HEK293T (cell line): Measurements from ENCODE around the gene ZER1.

Experiments
- ARNT ChIP-seq: fragments of 450-650 bp; IDR thresholded peaks from 2 replicates; pipeline ENCODE4 v1.6.1; 2017; ENCODE audit warnings: mild to moderate bottlenecking
- BHLHE40 ChIP-seq: fragments of 450-650 bp; IDR thresholded peaks from 2 replicates; pipeline ENCODE4 v1.6.1; 2016; ENCODE audit warnings: mild to moderate bottlenecking, moderate library complexity, borderline replicate concordance
- ELF4 ChIP-seq: fragments of 450-650 bp; IDR thresholded peaks from 2 replicates; pipeline ENCODE4 v1.6.1; 2017; ENCODE audit warnings: antibody characterized with exemption
- FOXK2 ChIP-seq: fragments of 450-650 bp; IDR thresholded peaks from 2 replicates; pipeline ENCODE4 v1.6.1; 2016; ENCODE audit warnings: mild to moderate bottlenecking
- FOXM1 ChIP-seq: fragments of 450-650 bp; IDR thresholded peaks from 2 replicates; pipeline ENCODE4 v1.6.1; 2017; ENCODE audit warnings: mild to moderate bottlenecking, borderline replicate concordance
- HDGF ChIP-seq: fragments of 450-650 bp; IDR thresholded peaks from 2 replicates; pipeline ENCODE4 v1.6.1; 2017; ENCODE audit warnings: antibody characterized with exemption, borderline replicate concordance
- LEF1 ChIP-seq: fragments of 450-650 bp; IDR thresholded peaks from 2 replicates; pipeline ENCODE4 v1.6.1; 2017; ENCODE audit warnings: mild to moderate bottlenecking, borderline replicate concordance
- NFRKB ChIP-seq: fragments of 450-650 bp; IDR thresholded peaks from 2 replicates; pipeline ENCODE4 v1.6.1; 2016; ENCODE audit warnings: mild to moderate bottlenecking, moderate library complexity
- PKNOX1 ChIP-seq: fragments of 450-650 bp; IDR thresholded peaks from 2 replicates; pipeline ENCODE4 v1.6.1; 2016
- SP1 ChIP-seq: fragments of 450-650 bp; IDR thresholded peaks from 2 replicates; pipeline ENCODE4 v1.6.1; 2017
- SUZ12 ChIP-seq: fragments of 450-650 bp; IDR thresholded peaks from 2 replicates; pipeline ENCODE4 v1.6.1; 2016; ENCODE audit warnings: mild to moderate bottlenecking
- TARDBP ChIP-seq: fragments of 450-650 bp; IDR thresholded peaks from 2 replicates; pipeline ENCODE4 v1.6.1; 2016
- ZNF384 ChIP-seq: fragments of 450-650 bp; IDR thresholded peaks from 2 replicates; pipeline ENCODE4 v1.6.1; 2016

GRCh38 chr9:128743421-128743820 lies 28.3 kb downstream of the ZER1 start:
- TF ChIP-seq SP1 (no peak), FOXK2 (no peak), ARNT (no peak), ELF4 (no peak), LEF1 (no peak), TARDBP (no peak), NFRKB (no peak), ZNF384 (no peak), FOXM1 (no peak), SUZ12 (no peak), HDGF (no peak), PKNOX1 (no peak), BHLHE40 (no peak)
